ENCODE measurements around the gene AK9. TPM values are rescaled to one million over a fixed set of nuclear protein-coding genes. Genes with fewer than 3 reads are reported as not detected.

AK9 gene
- polyA plus RNA-seq, 10 donors, result 4.5 to 7.5 (median 6.1) TPM

- no peak for DNase-seq
Measured at GRCh38 chr6:109458774-109459531, 232.0 kb downstream of the AK9 start.

- no peak for DNase-seq
Measured at GRCh38 chr6:109457562-109457996, 233.4 kb downstream of the AK9 start.

DNA sequence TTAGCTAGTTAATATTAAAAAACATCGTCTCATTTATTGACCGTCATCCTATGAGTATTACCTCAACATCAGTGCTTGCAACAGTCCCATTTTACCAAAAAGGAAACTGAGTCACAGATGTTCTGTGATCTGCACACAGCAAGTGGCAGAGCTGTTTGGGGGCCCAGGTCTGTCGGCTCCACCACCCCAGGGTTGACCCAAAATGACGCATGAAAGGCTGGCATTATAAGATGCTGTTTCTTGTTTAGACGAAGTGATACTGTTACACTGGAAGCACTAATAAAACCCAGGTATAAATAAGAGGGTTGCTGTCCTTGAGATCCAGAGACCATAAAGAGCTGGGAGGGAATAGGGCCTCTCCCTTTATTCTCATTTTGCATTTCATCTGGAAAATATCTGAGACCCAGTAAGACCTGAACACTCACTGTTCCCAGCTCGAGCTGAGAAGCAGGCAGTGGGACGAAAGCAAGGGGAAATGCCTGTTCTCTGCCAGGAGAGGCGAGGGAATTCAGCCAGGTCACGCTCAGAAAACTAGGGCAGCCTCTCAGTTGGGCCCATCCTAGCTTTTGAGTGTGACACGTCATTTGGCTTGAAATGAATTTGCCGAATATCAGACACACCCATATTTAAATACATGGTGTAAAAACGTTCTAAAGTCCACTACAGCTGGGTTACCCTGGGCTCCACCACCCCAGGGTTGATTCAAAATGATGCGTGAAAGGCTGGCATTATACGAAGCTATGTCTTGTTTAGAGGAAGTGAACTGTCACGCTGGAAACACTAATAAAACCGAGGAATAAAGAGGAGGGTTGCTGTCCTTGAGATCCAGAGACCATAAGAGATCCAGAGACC, 234.1 kb downstream of the AK9 start:
- peak; percentile 35 to 72 (median 64) for DNase-seq

- DNase-seq, result no peak
Measured at GRCh38 chr6:109456111-109456583, 234.9 kb downstream of the AK9 start.

DNA sequence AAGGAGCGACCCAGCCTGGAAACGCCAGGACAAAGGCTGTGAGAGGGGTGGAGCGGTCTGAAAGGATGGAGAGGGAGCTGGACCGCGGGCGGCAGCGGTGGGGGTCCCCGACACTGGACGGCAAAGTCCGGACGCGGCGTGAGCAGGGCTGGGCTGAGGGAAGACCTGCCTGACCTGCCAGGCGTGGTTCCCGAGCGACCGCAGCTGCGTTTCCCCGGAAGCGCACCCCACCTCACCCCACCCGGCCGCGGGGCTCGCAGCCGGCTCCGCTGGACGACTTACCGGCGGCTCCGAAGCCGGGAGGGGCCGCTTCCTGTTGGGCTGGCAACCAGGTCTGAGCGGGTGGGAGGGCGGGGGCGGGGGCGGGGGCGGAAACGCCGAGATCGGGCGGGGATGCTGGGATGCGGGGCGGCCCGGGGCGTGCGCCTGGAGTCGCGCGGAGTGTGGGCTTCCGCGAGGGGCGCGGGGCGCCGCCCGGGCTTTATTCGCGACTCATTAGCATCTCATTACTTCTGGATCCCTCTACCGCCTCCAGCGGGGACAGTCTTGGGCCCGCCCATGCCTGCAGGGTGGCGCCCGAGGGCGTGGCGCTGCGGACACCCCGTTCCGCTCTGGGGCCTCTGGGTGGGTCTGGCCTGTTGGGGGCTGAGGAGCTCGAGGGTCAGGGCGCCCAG, 235.4 kb downstream of the AK9 start, which contains the start of gene MICAL1:
Gene MICAL1 (minus strand): TSS at position 336 of the 674 bp plus-strand sequence. CDS start 1,576 bp downstream, outside the sequence.
- DNase-seq, result peak; percentile 46 to 86 (median 65)

GRCh38 chr6:109454496-109455436, 236.2 kb downstream of the AK9 start:
- DNase-seq, result peak; percentile 14 to 82 (median 42)

DNA sequence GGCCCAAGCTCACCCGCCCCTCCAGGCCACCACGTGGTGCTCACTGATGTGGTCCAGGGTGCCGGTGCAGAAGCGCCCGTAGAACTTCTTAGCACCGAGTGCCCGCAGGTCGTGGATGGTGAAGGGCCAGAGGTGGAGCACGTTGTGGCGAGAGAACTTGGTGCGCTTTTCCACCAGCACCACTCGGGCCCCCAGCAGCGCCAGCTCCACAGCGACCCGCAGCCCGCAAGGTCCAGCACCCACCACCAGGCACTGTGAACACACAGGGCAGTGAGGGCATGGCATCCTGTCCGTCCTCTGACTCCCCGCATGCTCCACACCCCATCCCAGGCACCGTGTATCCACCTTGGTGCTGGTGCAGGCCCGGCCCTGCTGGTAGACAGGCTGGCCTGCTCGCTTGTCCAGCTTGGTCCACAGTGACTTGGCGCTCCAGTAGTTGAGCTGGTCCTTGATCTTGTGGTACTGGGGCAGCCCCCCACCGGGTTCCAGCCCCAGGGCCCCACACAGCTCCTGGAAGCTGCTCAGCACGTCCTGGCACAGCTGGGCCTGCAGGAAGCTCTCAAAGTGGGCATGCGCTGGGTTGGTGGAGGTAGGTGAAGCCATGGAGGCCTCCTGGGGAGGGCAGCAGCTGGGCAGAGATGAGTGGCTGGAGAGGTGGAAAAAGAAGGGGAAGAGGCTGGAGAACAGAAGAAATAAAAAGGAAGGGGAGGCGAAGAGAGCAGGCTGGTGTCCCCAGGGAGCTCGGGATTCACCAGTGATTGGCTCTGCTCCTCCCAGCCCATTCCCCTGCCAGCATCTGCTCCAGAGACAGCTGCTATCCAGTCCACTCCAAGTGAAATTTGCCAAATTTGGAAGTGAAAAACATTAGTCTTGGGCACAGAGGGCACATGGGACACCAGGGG, 237.2 kb downstream of the AK9 start:
- peak in 2 of 3 donors; percentile 54 to 62 for DNase-seq

GRCh38 chr6:109453156-109453555, 237.8 kb downstream of the AK9 start:
- DNase-seq, result no peak

DNA sequence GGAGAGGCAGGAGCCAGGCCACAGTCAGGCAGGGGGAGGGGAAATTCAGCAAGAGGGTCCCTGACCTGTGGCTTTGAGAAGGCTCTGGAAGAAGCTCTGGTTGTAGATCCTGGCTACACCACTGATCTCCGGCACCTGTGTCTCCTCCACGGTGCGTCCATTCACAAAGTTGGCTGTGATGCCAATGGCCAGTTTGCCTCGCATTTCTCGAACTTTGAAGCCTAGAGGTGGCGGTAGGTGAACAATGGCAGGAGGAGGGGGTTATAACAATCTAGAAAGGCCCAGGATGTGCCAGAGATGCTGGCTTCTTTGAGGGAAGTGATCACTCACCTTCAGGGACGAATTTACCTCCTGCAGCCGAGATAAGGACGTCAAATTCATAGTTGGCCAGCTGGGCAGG, 238.8 kb downstream of the AK9 start:
- DNase-seq, result no peak

- DNase-seq, result no peak
Measured at GRCh38 chr6:109451376-109451775, 239.6 kb downstream of the AK9 start.

DNA sequence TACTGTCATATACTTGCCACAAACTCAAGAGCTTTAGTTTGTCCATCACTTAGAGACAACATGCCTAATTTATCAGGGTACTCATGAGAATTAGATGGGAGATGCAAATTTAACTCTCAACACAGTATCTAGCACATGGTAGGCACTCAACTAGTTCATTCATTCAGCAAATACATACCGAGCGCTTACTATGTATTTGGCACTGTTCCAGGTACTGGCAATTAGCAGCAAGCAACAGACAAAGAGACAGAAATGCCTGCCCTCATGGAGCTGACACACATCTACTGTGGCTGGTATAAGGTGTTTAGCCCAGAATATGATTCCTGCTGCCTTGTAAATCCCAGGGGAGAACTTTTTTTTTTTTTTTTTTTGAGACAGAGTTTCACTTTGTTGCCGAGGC, 240.2 kb downstream of the AK9 start:
- no peak for DNase-seq

DNA sequence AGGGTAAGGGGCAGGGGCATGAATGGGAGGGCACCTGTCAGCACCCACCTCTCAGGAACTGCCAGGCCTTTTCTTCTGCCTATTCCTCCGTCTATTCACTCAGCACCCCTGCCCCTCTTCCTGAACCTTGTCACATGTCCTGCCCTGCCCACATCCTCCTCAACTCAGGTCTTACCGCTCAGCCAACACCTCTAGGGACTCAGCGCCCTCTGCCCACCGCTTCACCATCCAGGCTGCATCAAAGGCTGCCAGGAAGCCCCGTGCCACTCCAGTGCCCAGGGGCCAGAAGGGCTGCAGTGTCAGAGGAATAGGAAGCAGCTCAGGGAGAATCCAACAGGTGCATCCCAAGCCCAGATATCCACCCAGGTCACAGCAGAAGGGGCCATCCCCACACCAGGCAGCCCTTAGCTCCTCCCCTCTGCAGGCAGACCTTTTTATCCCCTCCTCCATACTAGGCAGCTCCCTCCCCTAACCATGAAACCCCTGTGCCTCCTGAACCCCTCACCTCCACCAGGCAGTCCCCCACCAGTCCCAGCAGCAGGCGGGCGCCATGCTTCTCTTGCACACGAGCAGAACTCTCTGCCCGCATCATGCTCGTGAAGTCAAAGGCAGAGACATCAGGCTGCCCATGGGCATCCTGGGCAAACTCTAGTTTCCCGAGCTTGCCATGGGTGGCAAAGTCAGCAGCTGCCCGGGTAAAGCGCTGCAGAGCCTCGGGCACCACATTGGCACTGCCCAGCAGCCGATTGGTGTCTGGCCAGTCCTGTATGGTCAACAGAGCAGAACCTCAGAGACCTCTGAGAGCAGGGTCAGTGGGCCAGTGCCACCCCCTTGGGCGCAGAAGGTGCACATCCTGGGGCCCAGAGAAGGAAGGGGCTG, 241.0 kb downstream of the AK9 start:
- DNase-seq, result no peak

GRCh38 chr6:109449064-109449794, 241.8 kb downstream of the AK9 start:
- no peak for DNase-seq

DNA sequence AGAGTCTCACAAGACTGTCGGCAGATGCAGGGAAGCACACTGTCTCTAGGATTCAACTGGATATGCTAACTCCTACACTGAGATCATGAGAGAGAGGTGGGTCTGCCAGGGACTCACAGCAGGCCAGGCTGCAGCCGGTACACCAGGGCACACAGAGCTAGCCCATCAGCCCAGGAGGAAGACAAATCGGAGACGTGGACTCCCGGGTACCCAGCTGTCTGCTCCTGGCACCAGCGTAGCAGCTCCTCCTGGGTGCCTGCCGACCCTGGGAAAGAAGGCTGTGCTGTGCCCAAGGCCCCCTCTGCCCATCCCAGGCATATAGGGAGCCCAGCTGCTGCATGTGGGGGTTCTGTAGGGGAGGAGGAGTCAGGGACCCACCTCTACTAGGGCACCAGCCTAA, 242.4 kb downstream of the AK9 start:
- no peak for DNase-seq

GRCh38 chr6:109447878-109448555, 243.0 kb downstream of the AK9 start:
- no peak for DNase-seq

DNA sequence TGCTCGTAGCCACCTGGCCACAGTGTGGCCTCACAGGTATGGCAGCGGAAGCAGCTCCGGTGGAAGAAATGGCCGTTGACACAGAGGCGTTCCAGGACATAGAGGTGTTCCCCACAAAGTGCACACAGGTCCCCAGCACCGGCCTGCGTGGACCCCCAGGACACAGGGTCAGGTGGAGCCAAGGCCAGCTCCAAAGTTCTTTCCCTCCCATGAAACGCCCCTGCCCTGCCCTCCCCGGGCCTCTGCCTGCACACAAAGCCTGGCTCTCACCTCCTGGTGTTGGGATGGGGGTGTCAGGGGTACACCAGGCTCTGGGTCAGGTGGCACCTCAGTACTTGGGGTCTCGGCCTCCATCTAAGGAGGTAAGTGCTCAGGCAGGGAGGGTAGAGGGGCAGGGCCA, 243.9 kb downstream of the AK9 start:
- DNase-seq, result no peak

DNA sequence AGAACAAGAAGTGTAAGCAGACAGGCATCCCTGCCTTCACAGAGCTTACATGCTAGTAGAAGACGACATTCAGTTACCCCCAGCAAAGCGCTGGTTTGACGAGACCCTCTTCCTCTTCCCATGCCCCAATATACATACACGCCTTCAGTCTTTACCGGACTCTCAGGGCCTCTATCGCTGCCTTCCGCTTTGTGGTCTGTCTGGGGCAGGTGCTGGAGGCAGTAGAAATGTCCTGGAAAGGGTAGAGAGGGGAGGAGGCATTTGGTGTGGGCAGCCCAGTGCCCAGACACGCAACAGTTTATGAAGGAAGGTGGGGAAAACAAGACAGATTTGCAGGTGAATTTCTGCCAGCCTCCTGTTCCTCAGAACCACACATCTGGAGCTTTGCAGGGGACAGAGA, 244.5 kb downstream of the AK9 start:
- DNase-seq, result no peak

Data from muscle of back (tissue), 11 donors.